ENCODE measurements around the gene MTERF1.

MTERF1 gene

GRCh38 chr7:91835826-91836368 lies 44.6 kb downstream of the MTERF1 start:
- DNase-seq (ENCODE audit: low read depth), result no peak

DNA sequence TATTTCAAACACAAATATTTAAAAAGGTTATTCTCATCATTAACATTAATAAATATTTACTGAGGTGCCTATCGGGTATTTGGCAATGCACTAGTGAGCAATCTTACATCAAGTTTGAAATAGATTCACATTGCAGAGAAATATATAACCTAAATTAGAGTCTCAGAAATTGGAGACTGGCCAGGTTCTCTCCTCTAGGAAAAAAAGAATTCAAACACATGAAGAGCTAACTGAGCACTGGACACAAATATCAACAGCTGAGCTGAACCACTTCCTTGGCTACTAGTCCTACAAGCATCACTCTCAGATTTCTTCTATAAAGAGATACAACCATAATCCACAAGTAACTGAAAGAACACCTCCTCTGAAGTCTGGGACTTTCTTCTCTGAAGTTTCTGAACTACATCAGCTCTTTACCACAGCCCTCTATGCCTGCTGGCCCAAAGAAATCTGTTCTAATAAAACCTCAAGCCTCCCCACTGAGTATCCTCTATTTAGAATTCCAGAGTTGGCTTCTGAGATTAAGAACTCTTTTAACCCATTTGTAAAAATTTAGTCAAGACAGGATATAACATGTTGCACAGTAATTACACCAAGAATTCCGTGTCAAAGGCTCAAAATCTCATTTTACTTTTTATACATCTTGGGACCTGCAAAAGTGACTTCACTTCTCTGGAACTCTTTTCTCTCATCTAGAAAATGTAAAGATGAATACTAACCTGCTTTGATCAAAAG lies 45.2 kb downstream of the MTERF1 start:
- TF ChIP-seq, protein P1, sequence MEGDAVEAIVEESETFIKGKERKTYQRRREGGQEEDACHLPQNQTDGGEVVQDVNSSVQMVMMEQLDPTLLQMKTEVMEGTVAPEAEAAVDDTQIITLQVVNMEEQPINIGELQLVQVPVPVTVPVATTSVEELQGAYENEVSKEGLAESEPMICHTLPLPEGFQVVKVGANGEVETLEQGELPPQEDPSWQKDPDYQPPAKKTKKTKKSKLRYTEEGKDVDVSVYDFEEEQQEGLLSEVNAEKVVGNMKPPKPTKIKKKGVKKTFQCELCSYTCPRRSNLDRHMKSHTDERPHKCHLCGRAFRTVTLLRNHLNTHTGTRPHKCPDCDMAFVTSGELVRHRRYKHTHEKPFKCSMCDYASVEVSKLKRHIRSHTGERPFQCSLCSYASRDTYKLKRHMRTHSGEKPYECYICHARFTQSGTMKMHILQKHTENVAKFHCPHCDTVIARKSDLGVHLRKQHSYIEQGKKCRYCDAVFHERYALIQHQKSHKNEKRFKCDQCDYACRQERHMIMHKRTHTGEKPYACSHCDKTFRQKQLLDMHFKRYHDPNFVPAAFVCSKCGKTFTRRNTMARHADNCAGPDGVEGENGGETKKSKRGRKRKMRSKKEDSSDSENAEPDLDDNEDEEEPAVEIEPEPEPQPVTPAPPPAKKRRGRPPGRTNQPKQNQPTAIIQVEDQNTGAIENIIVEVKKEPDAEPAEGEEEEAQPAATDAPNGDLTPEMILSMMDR (IDR thresholded peaks at IDR 0.05; ENCODE audit: control insufficient read depth, extremely low read depth, insufficient read depth), result no peak
- no peak for DNase-seq (ENCODE audit: low read depth)
- H3K4me3 ChIP-seq (ENCODE audit: low read depth, low read length), result no peak overlapping the region

More at GRCh38 chr7:91835826-91836368, 44.6 kb downstream of the MTERF1 start:
- no peak overlapping the region for H3K4me3 ChIP-seq (ENCODE audit: low read depth, low read length)
- TF ChIP-seq, protein P1 (IDR thresholded peaks at IDR 0.05; ENCODE audit: control insufficient read depth, extremely low read depth, insufficient read depth), result no peak

GRCh38 chr7:91832493-91833045 lies 47.9 kb downstream of the MTERF1 start:
- no peak overlapping the region for H3K4me3 ChIP-seq (ENCODE audit: low read depth, low read length)
- TF ChIP-seq, protein P1 (IDR thresholded peaks at IDR 0.05; ENCODE audit: control insufficient read depth, extremely low read depth, insufficient read depth), result no peak
- no peak for DNase-seq (ENCODE audit: low read depth)

- TF ChIP-seq, protein P1 (IDR thresholded peaks at IDR 0.05; ENCODE audit: control insufficient read depth, extremely low read depth, insufficient read depth), result no peak
- H3K4me3 ChIP-seq (ENCODE audit: low read depth, low read length), result no peak overlapping the region
- no peak for DNase-seq (ENCODE audit: low read depth)
Measured at GRCh38 chr7:91827169-91827568, 53.3 kb downstream of the MTERF1 start.

DNA sequence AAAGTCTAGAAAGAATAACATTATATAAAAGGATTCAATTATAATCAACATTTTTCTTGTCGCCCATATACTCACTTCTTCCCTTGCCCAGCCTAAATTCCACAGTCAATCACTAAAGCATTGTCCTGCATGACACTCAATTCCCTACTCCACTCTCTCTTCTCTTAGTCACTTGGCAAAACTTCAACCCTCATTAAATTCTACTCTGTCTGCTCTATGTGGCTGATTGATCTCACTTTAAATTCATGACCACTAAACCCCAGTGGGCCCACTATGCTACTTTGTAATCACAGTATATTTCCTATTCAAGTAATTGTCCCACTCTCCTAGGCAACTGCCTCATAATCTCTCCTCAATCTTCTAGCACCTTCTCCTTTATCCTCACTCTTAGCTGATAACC lies 54.1 kb downstream of the MTERF1 start:
- TF ChIP-seq, protein P1 (IDR thresholded peaks at IDR 0.05; ENCODE audit: control insufficient read depth, extremely low read depth, insufficient read depth), result no peak
- DNase-seq (ENCODE audit: low read depth), result no peak
- no peak overlapping the region for H3K4me3 ChIP-seq (ENCODE audit: low read depth, low read length)

- TF ChIP-seq, protein P1 (IDR thresholded peaks at IDR 0.05; ENCODE audit: control insufficient read depth, extremely low read depth, insufficient read depth), result no peak
- no peak for DNase-seq (ENCODE audit: low read depth)
Measured at GRCh38 chr7:91824201-91824600, 56.3 kb downstream of the MTERF1 start.

More at GRCh38 chr7:91824201-91824600, 56.3 kb downstream of the MTERF1 start:
- no peak overlapping the region for H3K4me3 ChIP-seq (ENCODE audit: low read depth, low read length)

Measured in LNCaP clone FGC (cell line).